Measurements from ENCODE around the gene CREB5. TPM values are rescaled to one million over a fixed set of nuclear protein-coding genes. Genes with fewer than 3 reads are reported as not detected.

Gene CREB5
- total RNA-seq, 1 donor from 2014 or later: 13.6 TPM

DNA sequence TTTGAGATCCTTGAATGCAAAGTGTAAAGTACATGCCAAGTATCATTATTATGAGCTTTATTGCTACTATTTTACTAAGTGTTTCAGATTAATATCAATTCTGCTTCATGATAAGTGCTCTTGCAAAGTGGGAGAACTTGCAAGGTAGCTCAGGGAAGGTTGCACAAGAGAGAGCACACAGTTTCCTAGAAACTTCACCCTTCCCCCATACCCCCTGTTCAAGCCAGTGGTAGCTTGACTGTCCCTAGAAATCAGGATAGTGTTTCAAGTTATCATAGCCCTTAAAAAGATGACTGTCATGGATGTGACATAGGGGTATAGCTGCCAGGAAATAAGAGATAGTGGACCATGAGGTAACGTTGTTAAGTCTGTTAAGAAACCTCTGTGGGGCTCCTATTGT lies 294.3 kb downstream of the CREB5 start:
- peaks cover 2% of the 10 kb centered on the region for H3K27me3 Mint-ChIP-seq (ENCODE audit: low read depth)
- peaks cover 14% of the 10 kb centered on the region for H3K9me3 Mint-ChIP-seq
- peaks cover 19% of the 10 kb centered on the region for H3K4me1 Mint-ChIP-seq
- H3K27ac Mint-ChIP-seq: no peak overlapping the region
- TF ChIP-seq, protein P1, sequence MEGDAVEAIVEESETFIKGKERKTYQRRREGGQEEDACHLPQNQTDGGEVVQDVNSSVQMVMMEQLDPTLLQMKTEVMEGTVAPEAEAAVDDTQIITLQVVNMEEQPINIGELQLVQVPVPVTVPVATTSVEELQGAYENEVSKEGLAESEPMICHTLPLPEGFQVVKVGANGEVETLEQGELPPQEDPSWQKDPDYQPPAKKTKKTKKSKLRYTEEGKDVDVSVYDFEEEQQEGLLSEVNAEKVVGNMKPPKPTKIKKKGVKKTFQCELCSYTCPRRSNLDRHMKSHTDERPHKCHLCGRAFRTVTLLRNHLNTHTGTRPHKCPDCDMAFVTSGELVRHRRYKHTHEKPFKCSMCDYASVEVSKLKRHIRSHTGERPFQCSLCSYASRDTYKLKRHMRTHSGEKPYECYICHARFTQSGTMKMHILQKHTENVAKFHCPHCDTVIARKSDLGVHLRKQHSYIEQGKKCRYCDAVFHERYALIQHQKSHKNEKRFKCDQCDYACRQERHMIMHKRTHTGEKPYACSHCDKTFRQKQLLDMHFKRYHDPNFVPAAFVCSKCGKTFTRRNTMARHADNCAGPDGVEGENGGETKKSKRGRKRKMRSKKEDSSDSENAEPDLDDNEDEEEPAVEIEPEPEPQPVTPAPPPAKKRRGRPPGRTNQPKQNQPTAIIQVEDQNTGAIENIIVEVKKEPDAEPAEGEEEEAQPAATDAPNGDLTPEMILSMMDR (IDR thresholded peaks at IDR 0.05; ENCODE audit: unreplicated experiment): no peak
- H3K4me3 Mint-ChIP-seq: no peak overlapping the region
- peaks cover 5% of the 10 kb centered on the region for H3K36me3 Mint-ChIP-seq
- no peak for DNase-seq (ENCODE audit: low spot score in 2 of 2, unreplicated experiment in 2 of 2)

DNA sequence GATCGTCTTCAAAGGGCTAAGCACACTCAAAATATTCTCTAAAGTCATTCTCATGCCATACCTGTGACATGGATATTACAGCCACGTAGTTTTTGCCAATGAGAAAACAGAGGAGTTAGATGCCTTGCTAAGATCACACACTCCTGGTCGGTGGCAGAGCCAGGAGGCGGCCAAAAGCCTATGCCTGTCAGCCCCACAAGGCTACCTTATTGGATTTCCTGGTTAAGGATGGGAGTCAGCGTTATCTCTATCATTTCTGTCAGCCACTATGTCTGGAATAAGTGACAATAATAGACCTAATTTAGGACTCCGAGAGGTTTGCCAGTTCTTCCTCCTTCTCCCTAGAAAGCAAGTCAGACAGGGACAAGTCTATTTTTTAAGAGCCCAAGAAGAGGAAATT lies 295.0 kb downstream of the CREB5 start:
- peaks cover 2% of the 10 kb centered on the region for H3K27me3 Mint-ChIP-seq (ENCODE audit: low read depth)
- TF ChIP-seq, protein P1 (IDR thresholded peaks at IDR 0.05; ENCODE audit: unreplicated experiment): no peak
- peaks cover 5% of the 10 kb centered on the region for H3K36me3 Mint-ChIP-seq
- DNase-seq (ENCODE audit: low spot score in 2 of 2, unreplicated experiment in 2 of 2): no peak
- H3K9me3 Mint-ChIP-seq: peaks cover 14% of the 10 kb centered on the region
- H3K4me3 Mint-ChIP-seq: no peak overlapping the region
- peaks cover 16% of the 10 kb centered on the region for H3K4me1 Mint-ChIP-seq
- no peak overlapping the region for H3K27ac Mint-ChIP-seq

DNA sequence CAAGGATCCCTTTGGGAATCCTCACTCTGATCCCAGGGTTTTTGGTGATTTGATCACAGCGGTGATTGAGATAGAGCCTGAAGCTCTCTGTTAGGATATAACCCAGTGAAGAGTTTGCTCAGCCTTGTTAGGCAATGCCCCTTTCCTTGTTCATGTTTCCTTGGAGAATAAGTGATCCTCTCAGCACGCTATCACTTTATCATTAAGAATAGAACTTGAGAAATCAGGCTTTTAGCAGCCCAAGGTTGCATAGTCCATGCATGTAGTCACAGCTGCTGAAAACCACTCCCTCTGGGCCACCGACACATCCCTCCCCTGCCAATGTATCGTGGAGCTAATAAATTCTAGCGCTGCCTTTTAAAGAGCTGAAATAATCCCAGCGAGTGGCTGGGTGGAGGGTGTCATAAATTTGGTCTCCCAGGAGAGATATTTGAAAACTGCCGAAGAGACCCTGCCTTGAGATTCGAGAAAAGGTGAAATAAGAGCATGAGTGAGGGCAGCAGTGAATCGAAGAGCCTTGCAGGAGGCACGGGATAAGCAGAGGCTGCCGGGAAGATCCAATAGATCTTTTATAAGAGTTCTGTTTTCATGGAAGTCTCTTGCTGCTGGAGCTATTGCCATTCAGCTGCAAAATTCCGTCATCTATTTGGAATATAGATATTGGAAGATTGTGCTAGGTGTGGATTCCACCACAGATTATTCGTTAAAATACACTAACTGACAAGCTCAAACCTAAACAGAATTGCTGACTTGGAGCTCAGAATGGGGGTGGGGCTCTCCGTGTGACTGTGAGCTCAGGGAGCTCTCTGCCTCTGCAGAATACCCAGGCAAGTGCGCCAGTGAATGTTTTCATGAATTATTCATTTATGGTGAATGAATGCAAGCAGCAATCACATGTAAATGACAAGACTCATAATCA lies 296.0 kb downstream of the CREB5 start:
- no peak for DNase-seq (ENCODE audit: low spot score in 2 of 2, unreplicated experiment in 2 of 2)
- peaks cover 6% of the 10 kb centered on the region for H3K9me3 Mint-ChIP-seq
- TF ChIP-seq, protein P1 (IDR thresholded peaks at IDR 0.05; ENCODE audit: unreplicated experiment): no peak
- peaks cover 16% of the 10 kb centered on the region for H3K4me1 Mint-ChIP-seq
- peak overlapping the region; percentile 50 for H3K27ac Mint-ChIP-seq
- H3K4me3 Mint-ChIP-seq: peak overlapping the region; percentile 47
- H3K36me3 Mint-ChIP-seq: peaks cover 3% of the 10 kb centered on the region
- H3K27me3 Mint-ChIP-seq (ENCODE audit: low read depth): peaks cover 2% of the 10 kb centered on the region

DNA sequence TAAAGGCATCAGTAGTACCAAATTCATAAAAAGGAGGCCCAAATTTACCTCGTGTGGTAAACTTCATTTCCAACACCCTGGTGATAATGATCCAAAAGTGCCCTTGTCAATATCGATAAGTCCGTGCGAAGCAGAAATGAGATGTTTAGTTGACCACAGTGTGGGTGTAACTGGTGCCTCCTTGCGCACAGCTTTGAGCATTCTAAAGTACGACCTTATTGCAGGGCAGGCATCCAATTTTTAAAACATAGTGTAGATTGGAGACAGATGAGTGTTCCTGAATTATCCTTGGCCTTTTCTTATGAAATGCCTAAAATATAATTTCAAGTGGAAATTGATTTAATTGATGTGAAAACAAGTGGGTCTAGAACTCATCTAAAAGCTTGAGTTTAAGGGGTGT lies 297.4 kb downstream of the CREB5 start:
- DNase-seq (ENCODE audit: low spot score in 2 of 2, unreplicated experiment in 2 of 2): no peak
- Mint-ChIP-seq H3K27ac (no peak overlapping the region), H3K4me3 (no peak overlapping the region), H3K36me3 (peaks cover 1% of the 10 kb centered on the region), H3K4me1 (peaks cover 22% of the 10 kb centered on the region), H3K9me3 (no peaks in the 10 kb centered on the region), H3K27me3 (ENCODE audit: low read depth) (peaks cover 2% of the 10 kb centered on the region)
- TF ChIP-seq, protein P1 (IDR thresholded peaks at IDR 0.05; ENCODE audit: unreplicated experiment): no peak

DNA sequence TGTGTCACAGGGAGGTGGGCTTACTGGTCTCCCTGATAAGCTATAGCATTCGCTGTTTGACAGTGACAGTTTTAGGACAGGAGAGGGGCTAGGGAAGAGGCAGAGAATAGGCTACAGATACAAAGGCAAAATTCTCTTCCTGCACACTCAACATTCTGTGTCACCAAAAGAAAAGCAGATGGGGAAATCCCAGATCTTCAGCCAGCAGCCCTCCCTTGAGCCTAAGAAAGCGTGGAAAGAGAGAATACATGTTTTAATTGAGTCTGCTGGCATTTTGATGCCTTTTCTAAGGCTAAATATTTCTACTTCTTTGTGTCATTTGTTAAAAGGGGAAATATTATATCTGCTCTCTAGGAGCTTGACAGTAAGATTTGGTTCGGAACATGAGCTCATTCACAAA lies 298.8 kb downstream of the CREB5 start:
- TF ChIP-seq, protein P1 (IDR thresholded peaks at IDR 0.05; ENCODE audit: unreplicated experiment): no peak
- Mint-ChIP-seq H3K27ac (no peak overlapping the region), H3K27me3 (ENCODE audit: low read depth) (peaks cover 2% of the 10 kb centered on the region), H3K9me3 (no peaks in the 10 kb centered on the region), H3K4me3 (no peak overlapping the region), H3K36me3 (no peaks in the 10 kb centered on the region), H3K4me1 (peaks cover 24% of the 10 kb centered on the region)
- DNase-seq (ENCODE audit: low spot score in 2 of 2, unreplicated experiment in 2 of 2): no peak

Measured in mesothelial cell of epicardium (in vitro differentiated cells).